Gastrocnemius medialis (tissue), 4 donors: ENCODE results near the gene ATP10A.

Experiments
- CTCF ChIP-seq, 5 experiments: fragments of 450-650 bp in 3 of 5; fragments of 200-600 bp in 2 of 5; sonication (generic) in 2 of 5; IDR thresholded peaks in 4 of 5; conservative IDR thresholded peaks in 1 of 5; 1 replicate in 4 of 5; 2 replicates in 1 of 5; pipeline ENCODE4 v1.5.1; 2016 to 2019; ENCODE audit warnings: antibody characterized with exemption in 5 of 5, mild to moderate bottlenecking in 3 of 5, moderate library complexity in 3 of 5
- POLR2A ChIP-seq, 2 donors: fragments of 450-650 bp; IDR thresholded peaks; one replicate each; pipeline ENCODE4 v1.6.1; 2017; ENCODE audit warnings: antibody characterized with exemption in 2 of 2, mild to moderate bottlenecking in 2 of 2, moderate library complexity in 2 of 2

- TF ChIP-seq POLR2A (IDR thresholded peaks at IDR 0.05) (no peak), CTCF (IDR thresholded peaks at IDR 0.05 in 4 of 5, conservative IDR thresholded peaks at IDR 0.05 in 1 of 5) (no peak)
Observed at GRCh38 chr15:25733856-25734679, 129.1 kb downstream of the ATP10A start.
